Measurements from ENCODE around the gene PAK5. TPM values are rescaled to one million over a fixed set of nuclear protein-coding genes. Genes with fewer than 3 reads are reported as not detected.

The PAK5 gene
- total RNA-seq, 1 experiment from 2014 or later = not detected

- intact Hi-C loops (cut with micrococcal nuclease; ENCODE audit: unreplicated experiment) = loop anchor here (2.0 kb wide), 1 partner anchor 861 kb away; no protein-coding TSS in a partner anchor
- Histone ChIP-seq H4K20me1 (ENCODE audit: insufficient read depth) (no peaks in the 10 kb centered on the region), H3K27me3 (ENCODE audit: insufficient read depth, low read depth) (no peaks in the 10 kb centered on the region; the same call in 1 of the 2 replicates), H3F3A (ENCODE audit: insufficient read depth, low read depth) (no peaks in the 10 kb centered on the region), H3K4me1 (replicated peaks; ENCODE audit: insufficient read depth) (no peaks in the 10 kb centered on the region), H3K36me3 (ENCODE audit: low read depth) (no peaks in the 10 kb centered on the region), H3K9me3 (ENCODE audit: insufficient read depth, low read depth) (no peaks in the 10 kb centered on the region), H3K79me2 (ENCODE audit: low read depth) (no peaks in the 10 kb centered on the region), H2AFZ (no peak overlapping the region), H3K4me3 (no peak overlapping the region), H3K4me2 (no peak overlapping the region), H3K9me2 (ENCODE audit: insufficient read depth) (no peaks in the 10 kb centered on the region), H3K27ac (no peak overlapping the region)
- POLR2A ChIA-PET (ENCODE audit: unreplicated experiment) = no interaction called here
- TF ChIP-seq EZH2 (IDR thresholded peaks at IDR 0.05; ENCODE audit: low read depth) (no peak), CTCF (conservative IDR thresholded peaks at IDR 0.05) (no peak)
- DNase-seq = no peak
- CTCF ChIA-PET = interaction anchor here (0.6 to 0.8 kb wide), 2 partner anchors 203 to 1540 kb away, joined by 3 read pairs; no protein-coding TSS in a partner anchor
- BruUV-seq (replicated peaks) = no TSS peak
These were observed 227.0 kb downstream of the PAK5 start for GRCh38 chr20:9611921-9612320.

GRCh38 chr20:9610665-9611064 is 228.2 kb downstream of the PAK5 start:
- no peaks in the 10 kb centered on the region for H3F3A ChIP-seq (ENCODE audit: insufficient read depth, low read depth)
- intact Hi-C loops (cut with micrococcal nuclease; ENCODE audit: unreplicated experiment) = loop anchor here (1.0 to 2.0 kb wide), 2 partner anchors 202 to 860 kb away; no protein-coding TSS in a partner anchor
- no peaks in the 10 kb centered on the region for H3K79me2 ChIP-seq (ENCODE audit: low read depth)
- no peaks in the 10 kb centered on the region for H3K36me3 ChIP-seq (ENCODE audit: low read depth)
- no peak for DNase-seq
- no peak for TF ChIP-seq EZH2 (IDR thresholded peaks at IDR 0.05; ENCODE audit: low read depth)
- no peak for TF ChIP-seq CTCF (conservative IDR thresholded peaks at IDR 0.05)
- no peaks in the 10 kb centered on the region for H3K9me2 ChIP-seq (ENCODE audit: insufficient read depth)
- no TSS peak for BruUV-seq (replicated peaks)
- CTCF ChIA-PET = interaction anchor here (1.3 kb wide), 1 partner anchor 202 kb away, joined by 7 read pairs; no protein-coding TSS in a partner anchor
- POLR2A ChIA-PET (ENCODE audit: unreplicated experiment) = no interaction called here
- H2AFZ ChIP-seq = no peak overlapping the region
- no peak overlapping the region for H3K27ac ChIP-seq
- H3K4me1 ChIP-seq (replicated peaks; ENCODE audit: insufficient read depth) = no peaks in the 10 kb centered on the region
- H3K4me2 ChIP-seq = no peak overlapping the region
- no peaks in the 10 kb centered on the region for H4K20me1 ChIP-seq (ENCODE audit: insufficient read depth)
- H3K4me3 ChIP-seq = no peak overlapping the region
- no peaks in the 10 kb centered on the region; the same call in 1 of the 2 replicates for H3K27me3 ChIP-seq (ENCODE audit: insufficient read depth, low read depth)
- no peaks in the 10 kb centered on the region for H3K9me3 ChIP-seq (ENCODE audit: insufficient read depth, low read depth)

GRCh38 chr20:9609887-9610502 is 228.9 kb downstream of the PAK5 start:
- POLR2A ChIA-PET (ENCODE audit: unreplicated experiment) = no interaction called here
- H3F3A ChIP-seq (ENCODE audit: insufficient read depth, low read depth) = no peaks in the 10 kb centered on the region
- intact Hi-C loops (cut with micrococcal nuclease; ENCODE audit: unreplicated experiment) = loop anchor here (1.0 to 2.0 kb wide), 2 partner anchors 202 to 859 kb away; no protein-coding TSS in a partner anchor
- CTCF ChIA-PET = interaction anchor here (0.6 to 1.3 kb wide), 7 partner anchors 152 to 693 kb away, joined by 3 to 24 read pairs (median 7); no protein-coding TSS in a partner anchor
- H4K20me1 ChIP-seq (ENCODE audit: insufficient read depth) = no peaks in the 10 kb centered on the region
- no peak overlapping the region for H2AFZ ChIP-seq
- no TSS peak for BruUV-seq (replicated peaks)
- no peaks in the 10 kb centered on the region for H3K36me3 ChIP-seq (ENCODE audit: low read depth)
- TF ChIP-seq CTCF (conservative IDR thresholded peaks at IDR 0.05) (peak; percentile 88), EZH2 (IDR thresholded peaks at IDR 0.05; ENCODE audit: low read depth) (no peak)
- no peaks in the 10 kb centered on the region for H3K9me3 ChIP-seq (ENCODE audit: insufficient read depth, low read depth)
- no peak overlapping the region for H3K4me2 ChIP-seq
- DNase-seq = peak in 1 of 2 experiments; percentile 58
- no peaks in the 10 kb centered on the region for H3K27me3 ChIP-seq (ENCODE audit: insufficient read depth, low read depth)
- H3K9me2 ChIP-seq (ENCODE audit: insufficient read depth) = no peaks in the 10 kb centered on the region
- no peaks in the 10 kb centered on the region for H3K4me1 ChIP-seq (replicated peaks; ENCODE audit: insufficient read depth)
- no peak overlapping the region for H3K4me3 ChIP-seq
- no peaks in the 10 kb centered on the region for H3K79me2 ChIP-seq (ENCODE audit: low read depth)
- H3K27ac ChIP-seq = no peak overlapping the region

Data from PC-9 (cell line).